ENCODE results near the gene ALX4.
A peak's percentile ranks its signal among the peaks of the same experiment; 100 is the strongest.

The ALX4 gene

GRCh38 chr11:44300844-44301563 is 8.9 kb downstream of the ALX4 start:
- no peak for DNase-seq

- no peak for DNase-seq
Observed at GRCh38 chr11:44298862-44299261, 11.1 kb downstream of the ALX4 start.

- no peak for DNase-seq
Observed at GRCh38 chr11:44290208-44290607, 19.7 kb downstream of the ALX4 start.

- DNase-seq: no peak
Observed at GRCh38 chr11:44288133-44288526, 21.8 kb downstream of the ALX4 start.

GRCh38 chr11:44286911-44287310 is 23.0 kb downstream of the ALX4 start:
- DNase-seq: no peak

- DNase-seq: peak; percentile 35 to 72 (median 51)
Observed at GRCh38 chr11:44286268-44286880, 23.6 kb downstream of the ALX4 start.

GRCh38 chr11:44285756-44286155 is 24.2 kb downstream of the ALX4 start:
- no peak for DNase-seq

GRCh38 chr11:44282620-44283019 is 27.3 kb downstream of the ALX4 start:
- DNase-seq: peak in 1 of 3 experiments; percentile 52

GRCh38 chr11:44281151-44281550 is 28.8 kb downstream of the ALX4 start:
- DNase-seq: no peak

GRCh38 chr11:44280257-44280656 is 29.7 kb downstream of the ALX4 start:
- no peak for DNase-seq

- DNase-seq: no peak
Observed at GRCh38 chr11:44279483-44279882, 30.5 kb downstream of the ALX4 start.

- no peak for DNase-seq
Observed at GRCh38 chr11:44277196-44278090, 32.5 kb downstream of the ALX4 start.

GRCh38 chr11:44275961-44276550 is 33.9 kb downstream of the ALX4 start:
- no peak for DNase-seq

- DNase-seq: no peak
Observed at GRCh38 chr11:44275241-44275640, 34.7 kb downstream of the ALX4 start.

GRCh38 chr11:44274404-44274803 is 35.5 kb downstream of the ALX4 start:
- no peak for DNase-seq

GRCh38 chr11:44271286-44271685 is 38.7 kb downstream of the ALX4 start:
- no peak for DNase-seq

- no peak for DNase-seq
Observed at GRCh38 chr11:44270403-44271273, 39.3 kb downstream of the ALX4 start.

GRCh38 chr11:44269369-44270351 is 40.3 kb downstream of the ALX4 start:
- DNase-seq: no peak

- no peak for DNase-seq
Observed at GRCh38 chr11:44268614-44269080, 41.3 kb downstream of the ALX4 start.

GRCh38 chr11:44267750-44268613 is 42.0 kb downstream of the ALX4 start:
- no peak for DNase-seq

All from NCI-H1417 (cell line).